GM18511 (cell line): Measurements from ENCODE around the gene NDFIP1.
A peak's percentile ranks its signal among the peaks of the same experiment; 100 is the strongest.
"Not testable (repeated sequence)": the region's sequence is repeated elsewhere in the genome, so short reads cannot be mapped to it uniquely, and the experiment has no call there.

Experiments
- ATAC-seq: cut with Tn5 transposase; IDR thresholded peaks from one replicate; pipeline ENCODE4 v1.9.1; 2021; ENCODE audit warnings: mild to moderate bottlenecking, moderate library complexity; ENCODE audit not compliant: unreplicated experiment

Gene NDFIP1

GRCh38 chr5:142108432-142109330 lies at the start of gene NDFIP1:
NDFIP1 (plus strand) TSS chr5:142108779; CDS start chr5:142108975, 196 bp downstream.
- peak; percentile 97 for ATAC-seq

DNA sequence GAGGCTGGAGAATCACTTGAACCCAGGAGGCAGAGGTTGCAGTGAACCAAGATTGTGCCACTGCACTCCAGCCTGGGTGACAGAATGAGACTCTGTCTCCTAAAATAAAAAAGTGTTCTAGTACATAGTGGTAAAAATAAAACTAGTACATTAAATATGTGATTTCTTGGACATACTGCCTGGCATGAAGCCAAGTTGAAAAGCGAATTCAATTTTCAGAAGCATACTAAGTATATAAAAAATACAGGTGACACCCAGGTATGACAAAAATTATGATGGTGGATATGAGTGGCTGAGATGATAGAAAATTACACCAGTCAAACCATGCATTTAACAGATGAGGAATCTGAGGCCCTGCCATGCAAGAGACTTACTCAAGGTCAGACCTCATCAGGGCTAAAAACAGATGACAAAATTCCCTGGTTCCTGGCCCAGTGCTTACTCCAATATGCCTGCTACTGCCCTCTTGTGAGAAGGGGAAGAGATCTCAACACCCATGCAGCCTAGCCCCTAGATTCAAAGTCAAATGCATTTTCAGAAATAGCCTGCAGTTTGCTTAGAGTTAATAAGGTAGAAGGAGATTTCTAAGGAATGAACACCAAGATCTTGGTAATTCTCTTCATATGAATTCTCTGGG lies 49.2 kb upstream of the NDFIP1 start:
- no peak for ATAC-seq

- no peak for ATAC-seq
Observed at GRCh38 chr5:142063376-142063775, 45.2 kb upstream of the NDFIP1 start.

DNA sequence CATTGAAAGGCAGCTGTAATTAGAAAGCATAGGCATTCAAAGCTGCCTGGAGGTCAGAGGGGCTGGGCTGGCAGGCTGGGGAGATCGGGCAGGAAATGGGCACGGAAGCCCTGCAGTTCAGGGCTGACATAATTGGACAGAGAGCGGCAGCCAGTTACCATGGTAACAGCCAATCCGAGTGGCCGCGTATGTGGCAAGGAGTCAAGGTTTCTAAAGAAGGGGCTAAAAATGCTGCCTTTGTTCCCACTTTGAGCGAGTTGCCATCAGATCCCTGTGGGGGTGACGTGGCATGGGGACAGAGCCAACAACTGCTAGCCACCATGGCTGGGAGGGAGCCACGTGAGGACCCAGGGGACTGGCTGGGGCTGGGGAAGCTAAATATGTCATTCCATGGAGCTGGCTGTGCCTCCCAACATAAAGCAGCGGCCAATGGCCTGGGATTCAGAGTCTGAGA lies 44.7 kb upstream of the NDFIP1 start:
- ATAC-seq, result no peak

GRCh38 chr5:142065273-142065672 lies 43.3 kb upstream of the NDFIP1 start:
- no peak for ATAC-seq

- ATAC-seq, result no peak
Observed at GRCh38 chr5:142069606-142070399, 38.8 kb upstream of the NDFIP1 start.

GRCh38 chr5:142070734-142071133 lies 37.8 kb upstream of the NDFIP1 start:
- ATAC-seq, result no peak

- no peak for ATAC-seq
Observed at GRCh38 chr5:142072488-142072887, 36.1 kb upstream of the NDFIP1 start.

DNA sequence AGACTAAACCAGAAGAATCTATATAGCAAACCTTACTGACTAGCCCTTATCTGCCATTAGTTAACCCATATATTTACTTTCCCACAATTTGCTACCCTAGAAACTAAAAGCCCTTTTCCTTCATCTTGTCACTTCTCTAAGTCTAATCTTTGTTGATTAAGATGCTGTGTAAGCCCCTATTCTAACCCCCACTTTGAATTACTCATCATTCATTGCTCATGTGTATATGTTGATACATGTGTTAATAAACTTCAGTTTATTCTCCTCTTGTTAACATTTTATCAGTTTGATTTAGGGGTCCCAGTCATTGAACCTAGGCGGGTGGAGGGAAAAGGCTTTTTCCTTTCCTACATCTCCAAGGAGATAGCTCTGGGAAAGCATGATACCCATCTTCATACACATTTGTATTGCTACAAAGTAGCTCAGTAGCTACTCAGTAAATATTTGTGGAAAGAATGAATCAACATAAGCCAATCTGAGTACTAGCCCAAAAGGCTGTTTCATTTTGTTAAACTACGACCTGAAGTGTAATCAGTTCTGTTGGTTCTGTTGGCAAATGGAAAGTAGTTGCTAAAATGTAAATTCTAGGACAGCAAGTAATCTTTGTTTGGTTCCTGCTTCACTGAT lies 35.1 kb upstream of the NDFIP1 start:
- no peak for ATAC-seq

DNA sequence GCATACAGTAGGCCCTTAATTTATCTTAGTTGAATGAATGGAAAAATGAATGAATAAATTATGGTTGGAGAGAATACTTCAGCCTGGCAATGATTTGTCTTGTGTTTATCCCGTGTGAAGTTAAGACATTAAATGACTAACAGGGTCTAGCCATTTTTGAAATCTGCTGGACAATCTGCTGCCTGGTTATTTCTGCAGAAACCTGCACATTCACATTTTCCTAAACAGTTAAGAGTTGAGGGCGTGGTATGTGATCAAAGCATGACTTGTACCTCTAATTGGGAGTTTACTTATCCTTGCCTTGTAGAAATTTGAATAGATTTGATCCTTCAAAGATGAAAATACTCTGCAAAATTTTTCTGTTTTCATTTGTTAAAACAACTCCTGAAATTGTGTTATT lies 34.6 kb upstream of the NDFIP1 start:
- no peak for ATAC-seq

DNA sequence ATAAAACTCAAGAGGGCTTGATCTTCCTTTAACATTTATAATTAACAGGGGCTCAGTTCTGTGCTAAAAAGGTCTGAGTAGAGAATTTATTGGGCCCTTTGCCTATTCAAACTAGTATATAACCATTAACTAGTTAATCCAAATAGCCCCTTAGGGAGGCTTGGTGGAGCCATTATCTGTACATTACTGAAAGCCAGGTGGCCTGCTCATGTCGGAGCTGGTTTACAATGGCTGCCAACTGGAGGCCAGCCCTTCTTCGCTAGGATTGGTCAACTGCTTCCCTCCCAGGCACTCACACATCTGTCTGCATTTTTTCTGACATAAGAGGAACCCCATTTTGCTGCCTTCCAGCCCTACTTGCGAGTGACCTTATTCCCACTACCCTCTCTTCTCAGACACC lies 30.4 kb upstream of the NDFIP1 start:
- ATAC-seq, result no peak

DNA sequence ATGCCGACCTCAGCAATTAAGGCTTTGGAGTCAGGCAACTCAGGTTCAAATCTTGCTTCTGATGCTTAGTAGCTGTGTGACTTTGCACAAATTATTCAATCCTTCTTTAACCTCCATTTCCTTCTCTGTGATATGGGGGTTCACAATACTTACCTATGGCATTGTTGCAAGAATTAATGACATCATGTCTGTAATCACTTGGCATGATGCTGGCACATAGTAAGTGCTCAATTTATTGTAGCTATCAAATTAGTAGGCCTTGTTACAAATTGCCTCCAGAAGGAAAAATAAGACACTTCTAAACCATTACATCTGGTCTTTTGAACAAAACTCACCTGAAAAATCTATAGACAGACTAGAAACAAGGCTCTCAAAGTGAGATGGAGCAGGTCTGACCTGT lies 29.9 kb upstream of the NDFIP1 start:
- no peak for ATAC-seq

DNA sequence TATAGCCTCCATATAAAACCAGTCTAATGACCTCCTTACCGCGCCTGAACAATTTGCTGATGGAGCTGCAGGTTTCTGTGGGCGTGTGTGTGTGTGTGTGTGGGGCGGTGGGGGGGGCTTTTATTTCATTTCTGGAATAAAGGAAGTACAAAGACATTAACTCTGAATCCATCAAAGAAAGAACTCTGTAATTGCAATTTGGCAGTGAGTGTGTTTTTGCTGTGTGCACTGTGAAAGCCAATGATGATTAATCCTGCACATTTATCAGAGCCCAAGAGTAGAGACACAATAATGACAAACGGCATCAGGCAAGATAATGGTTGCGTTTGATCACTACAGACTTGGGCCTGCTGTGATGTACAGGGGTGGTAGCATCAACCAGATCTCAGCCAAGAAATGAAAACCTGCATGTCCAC lies 29.3 kb upstream of the NDFIP1 start:
- no peak for ATAC-seq

DNA sequence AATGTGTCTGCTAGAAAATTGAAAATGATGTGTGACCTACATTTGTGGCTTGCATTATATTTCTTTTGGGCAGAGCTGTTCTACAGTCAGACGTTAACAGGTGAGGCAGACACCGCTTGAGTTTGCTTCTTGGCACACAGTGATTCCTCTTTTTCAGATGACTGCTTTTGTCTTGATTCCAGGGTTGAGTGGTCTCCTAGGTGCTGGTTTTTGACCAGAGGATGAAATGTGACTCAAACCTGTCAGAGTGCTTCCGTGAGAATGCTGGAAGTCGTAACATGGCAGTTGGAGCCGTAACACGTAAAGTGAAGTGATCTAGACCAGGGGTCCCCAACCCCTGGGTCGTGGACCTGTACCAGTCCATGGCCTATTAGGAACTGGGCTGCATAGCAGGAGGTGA lies 28.3 kb upstream of the NDFIP1 start:
- no peak for ATAC-seq

GRCh38 chr5:142082182-142082781 lies 26.3 kb upstream of the NDFIP1 start:
- no peak for ATAC-seq

DNA sequence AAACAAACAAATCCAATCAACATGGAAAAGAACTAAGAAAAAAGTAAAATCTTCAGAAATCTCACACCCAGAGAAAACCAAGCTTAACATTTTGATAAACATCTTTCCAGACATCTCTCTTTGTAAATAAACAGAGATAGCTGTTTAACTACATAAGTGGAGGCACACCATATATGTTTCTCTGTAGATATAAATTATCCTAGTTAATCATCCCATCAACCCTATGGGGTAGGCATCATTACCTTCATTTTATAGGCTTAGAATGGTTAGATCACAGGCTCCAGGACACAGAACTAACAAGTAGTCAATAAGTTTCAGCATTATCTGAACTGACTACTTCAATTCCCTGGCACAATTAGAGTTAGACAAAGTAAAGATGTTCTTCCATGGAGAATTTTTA lies 22.4 kb upstream of the NDFIP1 start:
- ATAC-seq, result no peak

DNA sequence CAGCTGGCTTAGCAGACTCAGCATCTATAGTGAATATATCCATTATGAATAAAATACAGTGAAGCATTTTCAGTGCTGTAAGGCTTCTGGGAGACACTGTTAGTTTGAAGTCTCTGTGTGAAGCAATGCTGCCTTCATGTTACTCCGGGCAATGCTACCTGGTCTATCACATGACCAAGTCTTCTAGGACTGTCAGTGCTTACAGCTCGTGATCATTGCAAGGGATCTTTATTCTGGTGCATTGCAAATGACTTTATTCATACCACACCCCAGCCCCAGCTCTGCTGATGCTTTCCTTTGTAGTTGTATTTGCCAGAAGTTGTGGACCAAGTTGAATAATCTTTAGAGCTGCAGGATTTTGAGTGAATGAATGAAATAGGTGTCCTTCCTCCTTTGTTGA lies 21.9 kb upstream of the NDFIP1 start:
- ATAC-seq, result no peak

GRCh38 chr5:142087920-142088679 lies 20.5 kb upstream of the NDFIP1 start:
- ATAC-seq, result no peak

- not testable (repeated sequence) for ATAC-seq
Observed at GRCh38 chr5:142088855-142089479, 19.6 kb upstream of the NDFIP1 start.
